Kidney glomerular epithelial cell (primary cell): ENCODE measurements around the gene UBA3.

ENCODE experiments used
- DNase-seq: peaks from one replicate; lab custom pipeline; 2025; lab: John Stamatoyannopoulos, UW

The UBA3 gene

DNA sequence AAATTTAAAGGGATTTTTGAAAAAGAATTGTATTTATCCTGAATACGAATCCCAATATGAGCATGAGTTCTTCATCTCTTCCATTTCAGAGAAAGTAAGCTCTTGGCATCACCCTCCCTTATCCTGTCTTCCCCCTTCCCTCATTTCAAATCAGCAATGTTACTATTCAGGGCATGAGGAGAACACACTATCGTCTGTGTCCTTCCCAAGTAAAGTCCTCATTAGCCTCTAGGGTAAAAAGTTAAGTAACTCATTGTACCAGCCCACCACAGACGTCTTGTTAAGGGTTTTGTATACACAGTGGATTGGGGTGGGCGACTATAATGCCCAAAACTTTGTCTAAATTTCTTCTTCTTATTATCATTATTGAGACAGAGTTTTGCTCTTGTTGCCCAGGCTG lies 19.4 kb upstream of the UBA3 start:
- DNase-seq = no peak

DNA sequence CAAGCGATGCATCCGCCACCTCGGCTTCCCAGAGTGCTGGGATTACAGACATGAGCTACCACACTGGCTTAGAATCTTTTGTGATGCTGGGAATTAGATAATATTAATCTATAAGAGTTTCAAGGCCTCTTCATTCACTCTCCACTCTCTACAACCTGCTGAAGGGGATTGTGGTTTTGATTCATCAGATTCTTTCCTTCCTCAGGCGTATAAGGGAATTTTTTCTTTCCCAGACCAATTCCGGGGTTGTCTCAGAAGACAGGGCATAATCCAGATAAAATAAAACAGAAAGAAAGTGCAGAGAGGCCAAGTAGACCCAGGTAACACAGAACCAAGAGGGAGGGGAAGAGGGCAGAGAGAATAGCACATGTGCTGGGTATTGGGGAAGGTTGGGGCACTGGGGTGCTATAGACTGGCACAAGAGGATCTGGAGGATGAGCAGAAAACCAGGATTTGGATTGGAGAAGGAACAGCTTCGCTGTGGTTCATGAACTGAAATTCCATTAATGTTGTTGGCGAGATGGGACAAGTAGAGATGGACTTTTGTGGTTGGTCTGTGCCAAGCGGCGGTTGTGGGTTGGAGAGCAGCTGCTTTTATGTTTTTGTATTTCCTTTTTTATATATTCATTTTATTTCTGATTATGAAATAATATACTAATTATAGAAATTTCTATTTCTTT lies 17.4 kb upstream of the UBA3 start:
- DNase-seq = no peak

DNA sequence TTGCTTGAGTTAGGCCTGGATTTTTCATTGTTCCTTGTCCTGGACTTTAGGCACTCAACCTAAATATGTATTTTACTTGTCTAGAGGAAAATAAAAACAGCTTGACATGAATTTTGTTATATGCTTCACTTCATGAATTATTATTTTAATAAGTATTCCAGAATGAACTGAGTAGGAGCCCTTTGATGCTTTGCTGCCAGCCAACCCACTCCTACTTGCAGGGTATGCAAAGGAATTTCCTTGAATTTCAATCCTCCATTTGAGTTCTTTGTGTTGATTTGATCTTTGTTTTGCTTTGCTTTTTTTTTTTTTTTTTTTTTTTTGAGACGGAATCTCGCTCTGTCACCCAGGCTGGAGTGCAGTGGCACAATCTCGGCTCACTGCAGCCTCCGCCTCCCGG lies 16.1 kb upstream of the UBA3 start:
- DNase-seq = no peak

DNA sequence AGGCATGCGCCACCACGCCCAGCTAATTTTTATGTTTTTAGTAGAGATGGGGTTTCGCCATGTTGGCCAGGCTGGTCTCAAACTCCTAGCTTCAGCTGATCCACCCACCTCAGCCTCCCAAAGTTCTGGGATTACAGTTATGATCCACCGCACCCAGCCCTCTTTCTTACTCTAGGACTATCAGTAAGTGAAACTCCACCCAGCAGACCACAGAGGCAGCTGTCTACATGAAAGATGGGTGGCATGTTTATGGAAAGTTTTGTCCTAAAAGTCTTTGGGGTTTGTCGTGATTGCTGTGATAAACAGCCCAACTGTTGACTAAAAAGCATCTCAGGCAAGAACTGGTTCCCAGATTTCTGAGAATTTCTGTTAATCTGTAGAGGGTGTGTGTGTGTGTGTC lies 15.5 kb upstream of the UBA3 start:
- no peak for DNase-seq

DNA sequence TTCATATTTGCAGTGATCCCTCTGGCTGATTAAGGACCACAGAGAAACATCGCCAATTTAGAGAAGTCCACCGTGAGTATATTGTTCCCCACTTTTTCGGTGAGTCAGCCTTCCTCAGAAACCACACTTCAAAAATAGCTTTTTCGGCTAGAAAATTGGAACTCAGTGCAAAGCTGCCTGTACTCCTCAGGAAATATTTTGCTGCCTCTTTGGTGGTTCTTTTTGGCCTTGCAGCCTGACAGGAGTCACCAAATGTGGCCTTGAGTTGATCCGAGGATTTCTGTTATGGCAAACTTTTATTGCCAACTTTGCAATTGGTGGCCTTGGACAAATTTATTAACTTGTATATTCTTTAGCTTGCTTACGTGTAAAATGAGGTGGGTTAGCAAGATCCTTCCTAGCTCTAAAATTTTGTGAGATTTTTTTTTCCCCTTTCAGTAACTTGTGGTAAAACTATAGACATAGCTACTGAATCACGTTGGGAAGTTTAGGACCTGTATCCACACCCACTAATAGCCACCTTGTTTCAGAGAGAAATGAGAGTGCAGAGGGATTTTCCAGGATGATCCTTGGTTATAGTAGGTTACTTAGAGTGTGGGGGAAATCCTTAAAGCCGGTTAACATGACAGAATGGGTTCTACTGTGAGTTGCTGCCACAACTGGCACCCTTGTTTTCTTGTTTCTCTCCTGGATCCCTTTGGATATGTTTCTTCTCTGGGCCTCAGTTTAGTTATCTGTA lies 14.5 kb upstream of the UBA3 start:
- DNase-seq = no peak

DNA sequence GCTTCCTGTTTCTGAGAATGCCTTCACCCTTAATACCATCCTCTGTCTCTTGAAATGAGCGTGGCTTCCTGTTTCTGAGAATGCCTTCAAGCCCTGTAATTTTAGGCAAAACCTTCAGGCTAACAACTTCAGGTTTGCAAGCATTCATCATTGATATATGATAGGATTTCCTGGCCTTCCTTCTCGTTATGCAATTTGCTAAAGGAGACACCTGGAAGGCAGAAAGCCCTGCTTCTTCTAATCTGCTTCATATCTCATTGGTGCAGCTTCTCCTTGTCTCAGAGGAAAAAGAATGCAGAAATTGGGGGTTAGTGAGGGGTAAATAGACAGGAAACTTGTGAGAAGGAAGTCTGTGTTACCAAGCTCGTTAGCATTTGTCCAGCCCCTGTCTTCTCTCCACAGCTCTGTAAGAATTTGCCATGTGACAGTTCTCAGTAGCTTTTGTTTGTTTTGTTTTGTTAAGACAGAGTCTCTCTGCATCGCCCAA lies 11.9 kb upstream of the UBA3 start:
- no peak for DNase-seq

DNA sequence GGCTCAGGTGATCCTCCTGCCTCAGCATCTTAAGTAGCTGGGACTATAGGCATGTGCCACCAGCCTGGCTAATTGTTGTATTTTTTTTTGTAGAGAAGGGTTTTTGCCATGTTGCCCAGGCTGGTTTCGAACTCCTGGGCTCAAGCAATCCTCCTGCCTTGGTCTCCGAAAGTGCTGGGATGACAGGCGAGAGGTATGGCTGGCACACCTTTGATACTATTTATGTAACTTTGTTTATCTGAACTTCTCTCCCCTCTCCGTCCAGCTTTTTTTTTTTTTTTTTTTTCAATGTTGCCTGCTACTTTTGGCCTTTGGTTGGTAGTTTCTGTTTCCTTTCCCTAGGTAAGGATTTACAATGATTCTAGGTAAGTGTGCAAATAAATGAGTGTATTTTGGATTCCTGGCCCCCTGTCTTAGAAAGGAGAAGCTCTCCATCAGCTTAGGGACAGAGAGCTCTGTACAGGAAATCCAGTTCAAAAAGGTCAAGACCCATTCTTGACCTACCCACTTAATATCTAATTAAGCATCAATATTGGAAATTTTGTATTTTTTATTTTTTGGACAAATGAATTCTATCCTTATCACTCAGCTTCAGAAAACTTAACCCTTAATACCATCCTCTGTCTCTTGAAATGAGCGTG lies 11.3 kb upstream of the UBA3 start:
- DNase-seq = no peak

DNA sequence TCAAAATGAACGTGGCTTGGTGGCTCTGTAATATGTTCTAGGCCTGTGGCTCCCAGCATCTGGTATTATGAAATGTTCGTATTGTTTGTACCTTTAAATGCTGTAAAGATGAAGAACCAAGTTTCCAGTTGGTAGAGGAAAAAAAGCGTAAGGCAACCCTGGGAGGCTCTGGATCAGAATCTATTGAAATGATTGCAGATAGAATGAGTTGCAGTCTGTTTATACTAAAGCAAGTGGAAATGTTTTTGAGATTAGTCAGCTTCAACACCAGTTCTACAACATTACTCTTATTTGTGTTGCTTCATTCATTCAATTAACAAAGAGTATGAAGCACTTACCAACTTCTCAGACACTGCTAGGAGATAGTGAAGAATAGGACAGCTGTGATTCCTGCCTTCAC lies 9.9 kb upstream of the UBA3 start:
- peak; percentile 73 for DNase-seq

DNA sequence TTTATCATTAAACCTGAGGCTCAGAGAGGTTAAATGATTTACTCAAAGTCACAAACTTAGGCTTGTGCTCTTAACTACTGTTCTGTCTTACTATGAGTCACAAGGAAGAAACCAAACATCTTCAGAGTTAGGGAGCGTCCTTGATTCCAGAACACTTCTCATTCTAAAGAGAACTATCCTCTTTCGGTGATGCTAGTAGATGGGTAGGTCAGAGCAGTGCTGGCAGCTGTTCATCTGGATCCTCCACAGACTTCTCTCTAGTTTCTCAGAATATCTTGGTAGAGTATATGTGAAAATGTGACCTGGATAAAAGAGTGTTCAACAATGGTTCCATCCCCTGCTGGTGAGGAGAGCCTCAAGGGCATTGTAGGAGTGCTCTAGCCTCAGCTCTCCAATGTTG lies 7.9 kb upstream of the UBA3 start:
- peak; percentile 16 for DNase-seq

DNA sequence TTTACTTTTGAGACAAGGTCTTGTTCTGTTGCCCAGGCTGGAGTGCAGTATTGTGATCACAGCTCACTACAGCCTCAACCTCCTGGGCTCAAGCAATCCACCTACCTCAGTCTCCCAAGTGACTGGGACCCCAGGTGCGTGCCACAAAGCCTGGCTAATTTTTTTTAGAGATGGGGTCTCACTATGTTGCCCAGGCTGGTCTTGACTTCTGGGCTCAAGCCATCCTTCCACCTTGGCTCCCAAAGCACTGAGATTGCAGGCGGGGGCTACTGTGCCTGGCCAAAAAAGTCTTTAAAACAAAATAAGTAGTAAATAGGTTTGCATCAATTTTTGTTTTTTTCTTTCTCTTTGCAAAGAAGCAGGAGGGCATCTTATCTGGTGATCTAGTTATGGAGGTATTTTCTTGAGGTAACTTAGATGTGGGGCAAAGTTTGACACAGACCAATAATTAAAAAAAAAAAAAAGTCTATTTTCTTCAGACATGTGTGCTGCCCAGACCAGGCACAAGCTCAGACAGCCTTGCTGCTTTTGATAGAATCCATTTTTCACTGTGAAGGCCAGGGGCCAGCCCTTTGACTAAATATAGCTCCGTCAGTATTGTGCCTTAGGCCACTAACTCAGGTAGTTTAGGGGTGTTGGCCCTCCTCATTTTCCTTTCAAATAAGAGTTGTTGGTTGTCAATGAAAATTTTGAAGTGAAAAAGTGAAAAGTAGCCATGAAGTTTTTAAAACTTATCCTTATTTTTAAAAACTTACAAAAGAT lies 7.0 kb upstream of the UBA3 start:
- DNase-seq = no peak

DNA sequence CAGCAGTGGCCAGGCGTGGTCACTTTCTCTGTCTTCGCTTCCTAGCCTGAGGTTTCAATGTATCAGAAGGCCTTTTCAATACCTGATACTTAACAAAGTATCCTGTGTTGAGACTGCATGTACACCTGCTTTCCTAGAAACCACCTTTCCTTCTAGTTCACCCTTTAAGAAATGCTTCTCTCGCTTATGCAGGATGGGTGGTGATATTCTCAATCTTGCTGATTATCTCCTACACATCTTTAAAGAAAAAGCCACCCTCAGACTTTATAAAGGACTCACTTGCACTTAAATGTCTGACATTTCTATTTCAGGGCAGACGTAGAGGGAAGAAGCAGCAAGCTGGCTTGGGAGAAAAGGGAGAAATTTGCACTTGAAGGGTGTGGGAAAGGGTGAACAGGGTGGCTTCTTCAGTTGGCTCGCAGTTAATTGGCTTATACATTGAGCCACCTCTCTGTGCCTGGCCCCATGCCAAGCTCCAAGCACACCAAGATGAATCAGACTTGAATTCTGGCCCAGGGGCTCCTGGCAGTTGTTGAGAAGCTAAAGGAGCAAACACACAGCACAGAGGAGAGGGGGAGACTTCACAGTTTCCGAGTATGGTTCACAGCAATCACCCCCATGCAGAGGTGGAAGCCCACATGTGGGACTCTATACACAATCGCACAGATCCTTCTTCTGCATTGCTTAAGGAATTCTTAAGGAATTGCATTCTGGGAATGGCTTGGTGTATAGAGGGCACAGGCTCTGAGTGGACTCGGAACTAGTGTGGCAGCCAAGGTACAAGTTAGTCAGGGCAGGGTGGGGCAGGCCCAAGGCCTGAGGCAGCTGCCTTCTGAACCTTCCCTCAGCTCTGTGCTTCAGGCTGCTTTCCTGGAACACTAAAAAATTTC lies 5.9 kb upstream of the UBA3 start:
- peak; percentile 93 for DNase-seq

DNA sequence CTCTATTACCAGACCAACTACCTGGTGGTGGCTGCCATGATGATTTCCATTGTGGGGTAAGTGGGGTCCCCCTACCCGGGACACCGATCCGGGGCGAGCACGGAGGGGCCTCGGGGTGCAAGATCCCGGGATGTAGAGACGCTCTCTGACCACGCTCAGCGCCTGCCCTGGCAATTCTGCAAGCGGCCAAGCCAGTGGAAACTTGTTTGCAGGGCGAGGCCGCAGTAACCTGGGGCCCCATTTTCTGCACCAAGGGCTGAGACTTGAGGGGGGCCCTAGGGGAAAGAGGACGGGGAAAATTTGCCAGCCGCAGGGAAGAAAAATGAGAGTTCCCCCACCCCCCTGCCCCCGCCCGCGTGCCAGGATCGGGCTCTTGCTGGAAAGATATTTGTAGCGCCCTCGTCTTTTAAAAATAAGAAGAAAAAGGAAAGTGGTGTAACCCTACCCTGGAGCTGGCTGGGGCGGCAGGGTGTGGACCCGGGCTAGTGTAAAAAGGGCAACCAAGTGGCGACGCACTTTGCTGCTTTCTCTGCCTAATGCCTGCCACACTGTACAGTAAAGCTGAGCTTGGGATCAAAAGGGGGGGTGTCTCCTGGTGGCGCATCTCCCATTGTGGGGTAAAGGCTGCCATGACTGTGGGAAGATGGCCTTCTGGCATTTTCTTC lies 5.1 kb upstream of the UBA3 start:
- no peak for DNase-seq

DNA sequence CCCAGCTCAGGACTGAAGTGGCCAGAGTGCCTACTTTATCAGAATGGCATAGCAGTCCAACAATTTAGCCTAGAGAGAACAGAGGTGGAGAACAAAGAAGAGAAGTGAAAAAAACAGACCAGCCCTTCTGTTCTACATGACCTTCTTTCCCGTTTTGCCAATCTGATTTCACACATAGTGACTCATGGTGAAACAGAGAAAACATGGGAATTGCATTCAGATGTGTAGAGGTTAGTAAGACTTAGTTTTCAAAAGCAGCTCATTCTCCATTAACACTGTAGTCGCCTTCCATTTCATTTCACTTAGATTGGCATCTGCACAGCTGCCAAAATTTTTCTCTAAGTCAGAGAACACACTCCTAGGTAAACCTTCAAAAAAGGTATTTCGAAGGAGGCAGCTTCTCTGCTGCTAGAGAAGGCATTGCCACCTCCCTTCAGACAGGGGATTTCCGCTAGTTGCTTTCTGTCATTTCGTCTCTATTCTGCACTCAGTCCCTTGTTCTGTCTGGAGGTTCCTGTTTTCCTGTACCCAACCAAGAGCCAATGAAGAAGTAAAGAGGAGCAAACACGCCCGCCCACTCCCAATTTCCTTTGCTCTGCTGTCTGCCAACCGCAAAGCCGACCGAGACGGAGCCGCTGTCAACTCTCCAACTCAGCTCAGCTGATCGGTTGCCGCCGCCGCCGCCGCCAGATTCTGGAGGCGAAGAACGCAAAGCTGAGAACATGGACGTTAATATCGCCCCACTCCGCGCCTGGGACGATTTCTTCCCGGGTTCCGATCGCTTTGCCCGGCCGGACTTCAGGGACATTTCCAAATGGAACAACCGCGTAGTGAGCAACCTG lies 4.4 kb upstream of the UBA3 start, which contains the start of gene ARL6IP5:
ARL6IP5 (plus strand) TSS at position 612 of the 842 bp plus-strand sequence; CDS start at position 723, 111 bp downstream.
- DNase-seq = peak; percentile 91

DNA sequence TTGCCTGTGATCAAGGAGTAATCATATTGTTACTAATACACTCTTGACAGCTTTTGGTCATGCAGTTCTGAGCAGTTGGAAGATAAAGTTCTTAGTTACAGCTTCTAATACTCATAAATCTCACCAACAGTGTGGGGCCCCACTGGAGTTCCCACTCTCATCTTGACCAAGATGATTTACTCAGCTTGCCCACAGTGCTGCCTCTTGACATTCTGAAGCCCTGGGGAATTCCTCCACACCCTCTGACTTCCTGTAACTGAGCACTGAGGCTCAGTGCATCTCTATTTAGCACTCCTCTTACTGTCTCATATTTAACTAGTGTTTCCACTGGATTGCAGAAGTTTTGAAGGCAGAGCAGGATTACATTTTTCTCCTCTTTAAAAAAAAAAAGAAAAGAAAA lies 2.6 kb upstream of the UBA3 start:
- DNase-seq = peak; percentile 86

DNA sequence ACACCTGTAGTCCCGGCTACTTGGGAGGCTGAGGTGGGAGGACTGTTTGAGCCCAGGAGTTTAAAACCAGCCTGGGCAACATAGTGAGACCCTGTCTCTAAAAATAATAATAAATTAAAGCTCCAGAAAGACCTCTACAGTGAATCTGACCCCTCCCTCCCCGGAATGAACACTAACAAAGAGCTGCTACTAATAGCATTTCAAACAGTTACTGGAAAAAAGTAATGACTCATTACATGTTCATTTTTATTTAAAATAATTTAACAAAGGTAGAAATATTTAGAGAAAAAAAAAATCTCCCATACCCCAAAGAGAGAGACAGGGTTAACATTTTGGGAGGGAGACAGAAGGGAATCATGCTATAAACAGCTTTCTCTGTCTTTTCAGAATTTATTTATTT lies 2.2 kb upstream of the UBA3 start:
- DNase-seq = no peak

DNA sequence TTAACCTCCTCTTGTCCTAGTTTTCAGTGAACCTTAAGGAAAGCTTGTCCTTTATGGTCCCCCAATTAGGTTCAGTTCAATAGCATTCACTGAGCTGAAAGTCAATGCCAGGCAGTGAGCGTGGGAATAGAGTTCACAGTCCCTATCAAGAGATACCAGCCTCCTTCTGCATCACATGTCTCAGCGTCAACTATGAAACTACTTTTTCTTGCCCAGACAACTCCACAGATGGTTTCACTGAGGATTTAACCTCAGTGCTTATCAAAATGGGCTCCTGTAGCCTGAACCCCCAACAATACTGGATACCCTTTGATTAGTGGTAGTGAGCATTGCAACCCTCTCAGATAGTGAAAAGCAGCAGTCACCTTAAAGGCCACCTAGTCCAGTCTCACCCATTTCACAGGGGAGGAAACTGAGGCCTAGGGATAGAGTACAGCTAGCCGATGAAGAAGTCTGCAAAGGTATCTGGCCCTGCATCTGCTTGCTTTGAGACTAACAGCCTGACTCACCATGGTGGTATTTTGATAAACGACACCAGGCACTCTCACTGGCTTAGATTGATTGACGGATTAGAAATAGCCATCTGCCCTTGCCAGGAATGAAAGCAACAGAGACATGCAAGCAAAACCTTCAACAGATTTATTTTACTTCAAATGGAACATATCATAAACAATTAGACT lies 1.6 kb upstream of the UBA3 start:
- no peak for DNase-seq

DNA sequence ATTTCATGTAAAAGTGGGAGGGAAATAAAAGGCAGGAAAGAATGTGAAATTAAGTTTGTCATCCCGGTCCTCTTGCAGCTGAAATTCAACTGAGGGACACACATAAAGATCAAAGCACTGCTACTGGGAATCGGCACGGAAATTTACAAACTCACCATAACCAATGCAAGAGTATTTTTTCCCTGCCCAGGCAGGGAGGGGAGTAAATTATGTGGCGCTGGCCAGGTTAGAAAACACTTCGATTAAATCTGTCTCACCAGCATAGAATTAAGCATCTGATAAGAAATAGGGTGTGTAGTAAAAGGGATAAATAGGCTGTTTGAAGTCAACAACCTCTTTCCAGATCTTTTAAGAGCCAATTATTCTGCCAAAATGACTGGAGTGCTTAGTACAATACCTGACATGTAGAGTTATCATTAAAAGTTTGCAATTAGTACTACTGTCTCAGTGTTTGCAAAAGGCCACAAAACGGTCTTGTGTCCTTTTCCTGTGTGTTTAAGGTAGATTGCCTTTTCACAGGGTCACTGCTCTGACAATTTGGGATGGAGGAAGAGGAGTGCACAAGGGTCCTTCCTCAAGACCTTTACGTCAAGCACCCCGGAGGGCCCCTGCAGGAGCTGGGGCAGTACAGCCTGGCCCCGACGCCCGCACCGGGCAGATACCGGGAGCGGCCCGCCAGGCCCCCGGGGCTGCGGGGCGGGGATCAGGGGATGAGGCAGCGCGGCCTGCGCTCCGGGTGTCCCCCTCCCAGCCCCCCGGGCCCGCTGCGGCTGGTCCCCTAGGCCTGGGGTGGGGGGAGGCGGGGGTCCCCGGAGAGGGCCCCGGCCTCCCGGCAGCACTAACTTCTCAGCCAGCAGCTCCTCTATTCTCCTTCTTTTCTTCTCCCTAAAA lies 651 bp downstream of the UBA3 start:
- DNase-seq = peak; percentile 11

DNA sequence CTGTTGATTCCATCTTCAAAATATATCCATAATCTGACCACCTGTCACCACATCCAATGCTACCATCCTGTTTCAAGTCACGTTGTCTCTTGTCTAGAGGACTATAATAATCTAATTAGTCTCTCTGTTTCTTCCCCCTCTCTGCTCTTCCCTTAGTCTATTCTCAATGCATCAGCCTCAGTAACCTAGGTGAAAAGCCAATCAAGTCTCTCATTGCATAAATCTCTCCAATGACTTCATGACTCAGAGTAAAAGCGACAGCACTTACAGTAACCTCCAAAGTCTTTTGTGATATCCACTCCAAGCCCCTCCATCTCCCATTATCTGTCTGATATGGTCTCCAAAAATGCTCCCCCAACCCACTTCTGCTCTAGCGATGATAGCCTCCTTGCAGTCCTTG lies 7.2 kb downstream of the UBA3 start:
- no peak for DNase-seq
